C4-2B (cell line): ENCODE data around the gene LETM1.

Experiments used
- CTCF ChIP-seq: fragments of 450-650 bp; conservative IDR thresholded peaks from 2 replicates; pipeline ENCODE4 v1.5.1; 2017; ENCODE audit warnings: mild to moderate bottlenecking
- ZFX ChIP-seq: fragments of 450-650 bp; IDR thresholded peaks from 2 replicates; pipeline ENCODE4 v1.6.1; 2017

- TF ChIP-seq CTCF = no peak
- no peak for TF ChIP-seq ZFX
Observed at GRCh38 chr4:1784395-1784788, 71.6 kb downstream of the LETM1 start.
